HuH-7 (cell line): ENCODE measurements around the gene NEURL2.

Experiments
- DNase-seq: peaks from one replicate; pipeline ENCODE4 v3.0.0; 2011; ENCODE audit warnings: low spot score

Gene NEURL2

DNA sequence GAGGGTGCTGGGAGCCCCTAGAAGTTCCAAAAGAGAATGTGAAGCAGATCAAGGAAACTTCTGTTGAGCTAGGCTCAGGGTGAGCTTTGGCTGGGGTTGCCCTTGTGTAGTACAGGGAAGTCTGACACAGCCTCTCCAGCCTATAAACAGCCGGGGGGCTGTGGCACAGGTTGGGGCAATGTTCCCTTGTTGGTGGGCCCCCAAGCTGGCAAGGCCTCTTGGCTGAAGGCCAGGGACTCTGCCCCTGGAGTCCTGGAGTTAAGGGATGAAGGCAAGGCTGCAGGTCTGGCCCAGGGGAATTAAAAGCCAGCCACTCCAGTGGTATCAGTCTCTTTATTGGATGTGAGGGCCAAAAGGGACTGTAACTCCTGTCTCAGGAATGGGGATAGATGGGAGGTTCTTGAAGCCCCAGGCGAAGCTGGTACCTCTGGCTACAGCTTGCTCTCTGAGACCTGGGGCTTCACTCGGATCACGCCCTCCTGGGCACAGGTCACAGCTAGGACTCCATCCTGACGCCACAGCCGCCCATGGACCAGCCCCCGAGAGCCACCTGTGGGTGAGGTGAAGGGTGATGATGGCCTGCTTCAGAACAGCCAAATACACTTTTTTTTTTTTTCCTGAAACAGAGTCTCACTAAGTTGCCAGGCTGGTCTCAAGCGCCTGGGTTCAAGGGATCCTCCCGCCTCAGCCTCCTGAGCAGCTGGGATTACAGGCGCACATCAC, 49.4 kb downstream of the NEURL2 start:
- no peak for DNase-seq

DNA sequence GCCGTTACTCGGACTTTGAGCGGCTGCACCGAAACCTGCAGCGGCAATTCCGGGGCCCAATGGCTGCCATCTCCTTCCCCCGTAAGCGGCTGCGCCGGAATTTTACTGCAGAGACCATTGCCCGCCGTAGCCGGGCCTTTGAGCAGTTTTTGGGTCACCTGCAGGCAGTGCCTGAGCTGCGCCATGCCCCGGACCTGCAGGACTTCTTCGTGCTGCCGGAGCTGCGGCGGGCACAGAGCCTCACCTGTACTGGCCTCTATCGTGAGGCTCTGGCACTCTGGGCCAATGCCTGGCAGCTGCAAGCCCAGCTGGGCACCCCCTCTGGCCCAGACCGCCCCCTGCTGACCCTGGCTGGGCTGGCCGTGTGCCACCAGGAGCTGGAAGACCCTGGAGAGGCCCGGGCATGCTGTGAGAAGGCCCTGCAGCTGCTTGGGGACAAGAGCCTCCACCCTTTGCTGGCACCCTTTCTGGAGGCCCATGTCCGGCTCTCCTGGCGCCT, 50.3 kb downstream of the NEURL2 start:
- no peak for DNase-seq
